GM12878 (cell line): ENCODE results near the gene SORT1. TPM values are rescaled to one million over a fixed set of nuclear protein-coding genes. Genes with fewer than 3 reads are reported as not detected.

ENCODE experiments used
- ATF7 ChIP-seq: fragments of 450-650 bp; IDR thresholded peaks from 2 replicates; pipeline ENCODE4 v1.6.1; 2016; ENCODE audit warnings: low read depth, mild to moderate bottlenecking
- BMI1 ChIP-seq: fragments of 450-650 bp; IDR thresholded peaks from 2 replicates; pipeline ENCODE4 v1.6.1; 2016; ENCODE audit warnings: mild to moderate bottlenecking, moderate library complexity, borderline replicate concordance
- CTCF ChIP-seq, 3 experiments: IDR thresholded peaks in 2 of 3; conservative IDR thresholded peaks in 1 of 3; 2 replicates each; pipeline ENCODE4 v1.5.1; 2011; ENCODE audit warnings: low read depth in 3 of 3, low read length in 3 of 3, mild to moderate bottlenecking in 3 of 3, control low read depth in 2 of 3, moderate library complexity in 2 of 3, inconsistent platforms in 1 of 3, mixed read lengths in 1 of 3; ENCODE audit not compliant: control insufficient read depth in 2 of 3, insufficient read depth in 1 of 3; ENCODE audit errors: extremely low read depth in 1 of 3
- CUX1 ChIP-seq: IDR thresholded peaks from 2 replicates; pipeline ENCODE4 v1.6.1; 2012; ENCODE audit warnings: improper control_type of control experiment, low read depth, low read length; ENCODE audit not compliant: insufficient replicate concordance
- MAX ChIP-seq: IDR thresholded peaks from 2 replicates; pipeline ENCODE4 v1.6.1; 2012; ENCODE audit warnings: low read depth, low read length, improper control_type of control experiment
- PRDM15 ChIP-seq: fragments of 450-650 bp; formaldehyde crosslinking; IDR thresholded peaks from 2 replicates; pipeline ENCODE4 v1.4.0; 2020; ENCODE audit warnings: mild to moderate bottlenecking, moderate library complexity
- RAD21 ChIP-seq: IDR thresholded peaks from 2 replicates; pipeline ENCODE4 v1.6.1; 2011; ENCODE audit warnings: mild to moderate bottlenecking, low read depth, low read length, moderate library complexity; ENCODE audit not compliant: insufficient read depth
- ZBTB33 ChIP-seq: fragments of 450-650 bp; IDR thresholded peaks from 2 replicates; pipeline ENCODE4 v1.6.1; 2017; ENCODE audit warnings: mild to moderate bottlenecking
- ZNF592 ChIP-seq: fragments of 450-650 bp; IDR thresholded peaks from 2 replicates; pipeline ENCODE4 v1.6.1; 2017; ENCODE audit warnings: mild to moderate bottlenecking, moderate library complexity
- polyA plus RNA-seq, 11 experiments: library from polyadenylated mRNA; depleted of rRNA in 4 of 11; unstranded in 6 of 11; stranded (reverse) in 5 of 11; fragments of >200 nt; fragmentation: Nextera tagmentation in 4 of 11; fragmentation: Illumina TruSeq in 1 of 11; extraction: Ambion mirVana in 4 of 11; extraction: Trizol in 1 of 11; gene quantifications; 1 replicate in 1 of 11; 2 replicates in 10 of 11; pipeline versions ENCODE4 v1.2.1 to v1.2.3, GENCODE V29; 2011 to 2016; ENCODE audit warnings: inconsistent platforms in 2 of 11, missing spikeins in 2 of 11, low read depth in 1 of 11
- total RNA-seq, 4 experiments: library from RNA; depleted of rRNA in 3 of 4; stranded (reverse); fragments of >200 nt in 3 of 4; fragmentation: Illumina TruSeq in 1 of 4; extraction: Trizol in 1 of 4; gene quantifications; 2 replicates each; pipeline versions ENCODE4 v1.2.1 to v1.2.3, GENCODE V29; 2013 to 2021

The SORT1 gene
- total and polyA plus RNA-seq, 10 of the 15 experiments (the other 5 are each of a cell fraction or from before 2014, with no cell fraction given), result 0.06 to 1.9 (median 0.33) TPM; not detected in 1

GRCh38 chr1:109263597-109264378, 133.9 kb downstream of the SORT1 start (continued):
- TF ChIP-seq CUX1, result no peak
- TF ChIP-seq RAD21, result peak; percentile 73
- no peak for TF ChIP-seq BMI1
- no peak for TF ChIP-seq PRDM15 (CRISPR knock-in tag)
- TF ChIP-seq ZBTB33, result peak; percentile 97
- 0 out of 2 replicates have a peak, but pooled peaks have one; percentile 38 for TF ChIP-seq MAX
- no peak for TF ChIP-seq ATF7
- no peak for TF ChIP-seq ZNF592
- TF ChIP-seq CTCF (IDR thresholded peaks at IDR 0.05 in 2 of 3, conservative IDR thresholded peaks at IDR 0.05 in 1 of 3; ENCODE audit: control insufficient read depth in 2 of 3, extremely low read depth in 1 of 3, insufficient read depth in 1 of 3, low read depth in 3 of 3, low read length in 3 of 3), result peak; percentile 89 to 99 (median 96)
